Stimulated activated CD4-positive, alpha-beta T cell treated with anti-CD3 and anti-CD28 coated beads, Interleukin-2, amount 100 ng/mL, for 24 hours (primary cell): ENCODE data around the gene NDUFB3.

Experiments
- DNase-seq, 2 donors: peaks; one replicate each; pipeline ENCODE4 v3.0.0-alpha.2; 2020

Gene NDUFB3

DNA sequence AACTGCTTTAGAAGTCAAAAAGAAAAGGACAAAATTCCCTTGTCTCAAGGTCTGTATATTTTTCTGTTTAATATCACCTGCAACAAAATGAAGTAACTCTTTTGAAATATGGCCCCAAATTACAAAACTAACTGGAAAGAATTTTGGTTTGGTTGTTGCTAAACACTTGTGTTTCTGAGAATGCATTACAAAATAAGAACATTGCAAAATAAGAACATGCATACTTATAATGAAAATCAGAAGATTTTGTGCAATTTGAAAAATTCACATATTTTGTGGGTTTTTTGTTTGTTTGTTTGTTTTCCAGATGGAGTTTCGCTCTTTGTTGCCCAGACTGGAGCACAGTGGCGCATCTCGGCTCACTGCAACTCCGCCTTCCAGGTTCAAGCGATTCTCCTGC is 21.8 kb downstream of the NDUFB3 start:
- no peak for DNase-seq

DNA sequence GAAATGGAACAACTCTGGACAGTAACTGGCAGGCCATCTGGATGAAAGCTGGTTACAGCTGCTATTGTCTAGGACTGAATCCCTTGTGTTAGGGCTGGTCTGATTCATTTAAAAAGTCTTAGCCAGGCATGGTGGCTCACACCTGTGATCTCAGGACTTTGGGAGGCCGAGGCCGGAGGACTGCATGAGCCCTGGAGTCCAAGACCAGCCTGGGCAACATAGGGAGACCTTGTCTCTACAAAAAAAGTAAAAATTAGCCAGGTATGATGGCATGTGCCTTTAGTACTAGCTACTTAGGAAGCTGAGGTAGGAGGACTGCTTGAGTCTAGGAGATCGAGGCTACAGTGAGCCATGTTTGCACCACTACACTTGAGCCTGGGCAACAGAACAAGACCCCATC is 28.7 kb downstream of the NDUFB3 start:
- no peak for DNase-seq

DNA sequence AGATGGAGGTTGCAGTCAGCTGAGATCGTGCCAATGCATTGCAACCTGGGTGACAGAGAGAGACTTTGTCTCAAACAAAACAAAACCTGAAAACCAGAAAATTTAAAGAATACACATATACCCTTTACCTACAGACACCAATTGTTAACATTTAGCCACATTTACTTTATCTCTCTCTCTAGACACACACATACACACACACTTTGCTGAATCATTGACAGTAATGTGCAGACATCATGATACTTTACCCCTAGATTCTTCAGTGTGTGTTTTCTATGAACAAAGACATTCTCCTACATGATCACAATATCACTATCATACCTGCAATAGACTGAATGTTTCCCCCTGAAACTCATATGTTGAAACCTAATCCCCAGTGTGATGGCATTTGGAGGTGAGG is 34.0 kb downstream of the NDUFB3 start:
- DNase-seq = no peak

DNA sequence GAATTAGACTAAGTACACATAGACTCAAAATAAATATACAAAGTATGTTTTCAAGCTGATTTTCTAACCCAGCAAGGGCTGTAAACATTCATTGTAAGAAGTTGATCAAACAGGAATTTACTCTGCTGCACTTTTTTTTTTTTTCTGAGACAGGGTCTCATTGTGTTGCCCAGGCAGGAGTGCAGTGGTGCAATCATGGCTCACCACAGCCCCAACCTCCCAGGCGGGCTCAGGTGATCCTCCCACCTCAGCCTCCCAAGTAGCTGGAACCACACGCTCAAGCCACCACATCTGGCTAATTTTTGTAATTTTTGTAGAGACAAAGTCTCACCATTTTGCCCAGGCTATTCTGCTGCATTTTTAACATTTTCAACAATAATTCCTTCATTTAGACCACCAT is 35.8 kb downstream of the NDUFB3 start:
- DNase-seq = no peak

DNA sequence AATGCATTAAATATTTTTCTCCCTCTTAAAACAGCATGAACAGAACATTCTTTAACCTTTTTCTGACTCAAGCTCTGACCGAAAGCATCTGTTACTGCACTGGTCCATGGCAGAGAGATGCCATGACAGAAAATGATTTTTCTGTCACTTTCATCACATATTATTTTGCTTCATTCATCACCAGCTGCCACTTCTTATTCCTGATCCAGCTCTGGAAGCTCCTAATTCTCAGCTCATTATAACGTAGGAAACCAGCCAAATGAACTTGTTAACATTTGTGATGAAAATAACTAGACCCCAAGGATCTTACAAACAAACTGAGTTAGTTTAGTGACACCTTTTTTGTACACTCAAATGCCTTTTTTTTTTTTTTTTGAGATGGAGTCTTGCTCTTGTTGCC is 36.5 kb downstream of the NDUFB3 start:
- no peak for DNase-seq

DNA sequence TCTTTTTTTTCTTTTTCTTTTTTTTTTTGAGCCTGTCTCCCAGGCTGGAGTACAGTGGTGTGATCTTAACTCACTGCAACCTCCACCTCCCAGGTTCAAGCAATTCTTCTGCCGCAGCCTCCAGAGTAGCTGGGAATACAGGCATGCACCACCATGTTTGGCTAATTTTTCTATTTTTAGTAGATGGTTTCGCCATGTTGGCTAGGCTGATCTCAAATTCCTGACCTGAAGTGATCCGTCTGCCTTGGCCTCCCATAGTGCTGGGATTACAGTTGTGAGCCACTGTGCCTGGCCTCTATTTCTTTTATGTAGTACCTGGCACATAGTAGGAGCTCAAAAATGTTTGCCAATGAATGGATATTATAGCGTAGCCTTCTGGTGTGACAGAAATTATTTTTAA is 37.4 kb downstream of the NDUFB3 start:
- no peak for DNase-seq

DNA sequence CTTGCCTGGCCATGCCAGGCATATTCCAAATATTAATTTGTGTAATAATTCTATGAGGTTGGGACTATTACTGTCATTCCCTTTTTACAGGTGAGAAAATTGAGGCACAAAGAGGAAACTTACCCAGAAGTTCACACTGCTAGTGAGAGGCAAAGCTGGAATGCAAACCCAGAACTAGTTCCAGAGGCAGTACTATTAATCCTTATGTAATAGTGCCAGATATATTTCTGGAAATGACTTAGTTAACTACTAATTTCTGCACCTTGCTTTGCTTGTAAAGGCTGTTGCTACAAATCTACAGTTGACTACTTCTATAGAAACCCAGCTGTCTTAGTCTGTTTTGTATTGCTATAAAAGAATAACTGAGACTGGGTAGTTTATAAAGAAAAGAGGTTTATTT is 38.8 kb downstream of the NDUFB3 start:
- no peak for DNase-seq

DNA sequence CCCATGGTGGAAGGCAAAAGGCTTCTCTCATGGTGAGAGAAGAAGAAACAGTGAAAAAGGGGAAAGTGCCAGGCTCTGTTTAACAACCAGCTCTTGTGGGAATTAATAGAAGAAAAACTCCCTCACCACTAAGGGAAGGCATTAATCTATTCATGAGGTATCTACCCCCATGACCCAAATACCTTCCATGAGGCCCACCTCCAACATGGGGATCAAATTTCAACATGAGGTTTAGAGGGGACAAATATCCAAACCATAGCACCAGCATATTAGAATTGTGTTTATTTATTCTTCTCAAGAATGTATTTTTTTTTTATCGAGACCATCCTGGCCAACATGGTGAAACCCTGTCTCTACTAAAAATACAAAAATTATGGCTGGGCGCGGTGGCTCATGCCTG is 39.3 kb downstream of the NDUFB3 start:
- DNase-seq = no peak

DNA sequence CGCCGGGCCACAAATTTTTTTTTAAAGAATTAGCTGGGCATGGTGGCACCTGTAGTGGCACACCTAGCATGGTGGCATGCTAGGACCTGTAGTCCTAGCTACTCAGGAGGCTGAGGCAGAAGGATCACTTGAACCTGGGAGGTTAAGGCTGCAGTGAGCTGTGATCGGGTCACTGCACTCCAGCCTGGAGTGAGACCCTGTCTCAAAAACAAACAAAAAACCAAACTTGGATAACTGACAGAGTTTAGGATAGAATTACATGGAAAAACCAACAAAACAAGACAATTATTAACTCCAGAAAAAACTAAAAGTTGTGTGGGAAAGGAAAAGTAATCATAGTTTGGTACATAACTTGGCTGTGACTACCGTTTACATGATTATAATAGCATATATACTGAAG is 42.5 kb downstream of the NDUFB3 start:
- no peak for DNase-seq

DNA sequence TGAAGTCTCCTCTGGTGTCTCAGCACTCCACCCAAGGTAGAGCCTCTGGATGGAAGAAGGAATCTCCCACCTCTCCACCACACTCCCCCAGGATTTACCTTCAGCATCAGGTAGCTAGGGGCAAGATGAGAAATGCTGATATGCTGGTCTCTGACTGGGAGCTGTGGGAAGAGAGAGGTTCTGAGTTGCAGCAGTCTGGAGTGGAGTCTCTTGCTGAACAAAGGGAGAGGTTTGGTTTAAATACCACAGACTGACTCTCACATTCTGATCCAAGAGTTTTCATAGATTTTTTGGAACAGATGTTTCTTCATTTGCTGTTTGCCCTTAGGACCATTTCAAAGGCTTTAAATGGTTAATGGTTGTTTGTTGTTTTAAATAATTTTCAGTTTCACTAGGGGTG is 43.0 kb downstream of the NDUFB3 start:
- no peak for DNase-seq

DNA sequence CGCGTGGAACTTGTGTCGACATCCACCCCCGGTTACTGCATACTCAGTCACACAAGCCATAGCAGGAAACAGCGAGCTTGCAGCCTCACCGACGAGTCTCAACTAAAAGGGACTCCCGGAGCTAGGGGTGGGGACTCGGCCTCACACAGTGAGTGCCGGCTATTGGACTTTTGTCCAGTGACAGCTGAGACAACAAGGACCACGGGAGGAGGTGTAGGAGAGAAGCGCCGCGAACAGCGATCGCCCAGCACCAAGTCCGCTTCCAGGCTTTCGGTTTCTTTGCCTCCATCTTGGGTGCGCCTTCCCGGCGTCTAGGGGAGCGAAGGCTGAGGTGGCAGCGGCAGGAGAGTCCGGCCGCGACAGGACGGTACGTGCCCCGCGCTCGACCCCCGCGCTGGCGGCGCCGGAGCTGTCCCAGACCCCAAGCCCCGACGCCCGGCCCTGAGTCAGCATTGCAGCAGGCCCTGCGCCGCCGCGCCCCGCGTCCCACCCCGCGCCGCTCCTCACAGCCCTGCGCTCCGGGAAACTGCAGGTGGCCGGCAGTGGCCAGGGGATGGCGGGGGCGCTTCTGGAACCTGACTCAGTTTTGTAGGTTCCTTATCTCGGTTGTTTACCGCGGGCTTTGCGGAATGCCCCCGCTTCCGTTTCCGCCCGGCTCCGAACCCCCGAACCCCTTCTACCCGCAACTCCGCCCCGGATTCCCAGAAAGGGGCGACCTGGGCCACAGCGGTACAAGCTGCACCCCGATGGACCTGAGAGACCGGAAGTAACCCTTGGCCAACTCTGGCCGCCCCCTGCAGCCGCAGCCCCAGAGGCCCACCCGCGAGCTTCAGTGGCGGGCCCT is 44.5 kb downstream of the NDUFB3 start, which contains the start of gene CFLAR:
TSS of gene CFLAR (plus strand) at position 50 of the 844 bp plus-strand sequence. CDS start 13,702 bp downstream, outside the sequence.
- DNase-seq = peak; percentile 79 to 87

DNA sequence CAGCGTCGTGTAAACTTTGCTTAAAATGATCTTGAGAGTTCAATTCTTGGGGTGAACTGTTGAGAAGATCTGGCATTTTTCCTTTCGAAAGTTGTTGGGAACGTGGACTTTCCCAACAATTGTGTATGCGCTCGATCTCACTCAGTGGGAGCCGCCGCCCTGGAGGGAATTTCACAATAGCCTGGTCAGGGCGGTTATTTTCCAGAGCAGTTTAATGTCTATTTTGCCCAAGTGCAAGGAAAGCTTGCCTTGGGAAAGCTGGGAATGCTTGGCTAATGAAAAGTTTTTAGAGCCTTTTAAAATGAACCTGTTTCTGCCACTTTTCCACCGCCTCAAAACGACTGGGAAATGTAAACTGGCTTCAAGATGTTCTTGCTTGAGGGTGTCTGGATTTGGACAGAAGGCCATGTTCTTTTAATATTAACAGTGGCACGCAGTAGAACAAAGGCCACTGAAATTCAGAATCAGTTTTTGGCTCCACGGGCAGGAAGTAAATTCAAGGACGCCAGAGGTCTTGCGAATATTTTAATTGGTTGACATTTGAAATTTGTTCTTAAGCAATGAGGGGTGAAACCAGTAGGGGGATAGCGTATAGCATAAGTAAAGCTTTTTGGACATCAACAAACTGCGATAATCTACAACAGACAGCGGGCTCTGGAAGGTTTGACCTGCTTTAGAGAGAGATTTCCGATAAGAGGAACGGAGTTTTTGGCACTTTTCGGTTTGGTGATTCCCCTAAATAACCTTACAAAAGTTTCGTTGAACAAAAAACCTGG is 45.3 kb downstream of the NDUFB3 start:
- no peak for DNase-seq

DNA sequence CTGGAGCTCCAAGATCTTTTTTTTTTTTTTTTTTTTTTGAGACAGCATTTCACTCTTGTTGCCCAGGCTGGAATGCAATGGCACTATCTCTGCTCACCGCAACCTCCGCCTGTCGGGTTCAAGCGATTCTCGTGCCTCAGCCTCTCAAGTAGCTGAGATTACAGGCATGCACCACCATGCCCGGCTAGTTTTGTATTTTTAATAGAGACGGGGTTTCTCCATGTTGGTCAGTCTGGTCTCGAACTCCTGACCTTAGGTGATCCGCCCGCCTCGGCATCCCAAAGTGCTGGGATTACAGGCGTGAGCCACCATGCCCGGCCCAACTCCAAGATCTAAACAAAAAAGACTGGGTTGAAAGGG is 45.9 kb downstream of the NDUFB3 start:
- DNase-seq = peak in 1 of 2 donors; percentile 55

DNA sequence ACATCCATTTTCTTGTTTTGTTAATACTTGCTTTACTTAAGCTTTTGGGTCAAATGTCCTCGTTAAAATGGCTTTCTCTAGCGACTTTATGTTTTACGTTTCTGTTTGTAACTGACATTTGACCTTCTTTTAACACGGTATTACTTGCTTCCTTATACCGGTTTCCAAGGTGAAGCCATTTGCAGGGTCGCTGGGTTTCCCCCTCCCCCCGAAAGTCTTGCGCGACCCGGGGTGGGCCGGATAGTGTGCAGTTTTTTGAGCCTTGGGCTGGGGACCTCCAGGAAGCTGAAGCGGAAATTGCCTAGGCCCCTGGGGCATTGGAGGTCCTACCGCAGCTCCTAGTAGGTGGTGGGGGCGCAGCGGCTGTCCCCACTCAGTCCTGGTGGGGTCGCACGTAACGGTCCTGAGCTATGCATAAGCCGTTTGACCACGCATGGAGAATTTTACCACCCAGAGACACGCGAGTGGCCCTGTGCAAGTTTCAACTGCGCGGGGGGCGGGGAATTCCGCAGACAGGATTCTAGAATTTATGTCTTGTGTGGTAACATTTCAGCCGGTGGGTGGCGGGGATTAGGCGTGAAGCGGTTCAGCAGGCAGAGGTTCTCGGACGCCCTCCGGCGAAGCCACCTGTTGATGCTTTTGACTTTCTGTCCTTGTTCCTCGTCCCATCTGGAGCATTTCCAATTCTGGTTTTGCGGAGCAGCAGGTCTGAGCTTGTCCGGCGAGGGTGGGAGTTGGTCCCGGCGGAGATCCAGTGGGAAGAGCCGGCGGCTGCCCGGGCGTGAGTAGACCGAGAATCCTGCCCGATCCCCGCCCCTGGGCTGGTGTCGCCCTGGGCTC is 46.5 kb downstream of the NDUFB3 start:
- peak; percentile 89 to 90 for DNase-seq

DNA sequence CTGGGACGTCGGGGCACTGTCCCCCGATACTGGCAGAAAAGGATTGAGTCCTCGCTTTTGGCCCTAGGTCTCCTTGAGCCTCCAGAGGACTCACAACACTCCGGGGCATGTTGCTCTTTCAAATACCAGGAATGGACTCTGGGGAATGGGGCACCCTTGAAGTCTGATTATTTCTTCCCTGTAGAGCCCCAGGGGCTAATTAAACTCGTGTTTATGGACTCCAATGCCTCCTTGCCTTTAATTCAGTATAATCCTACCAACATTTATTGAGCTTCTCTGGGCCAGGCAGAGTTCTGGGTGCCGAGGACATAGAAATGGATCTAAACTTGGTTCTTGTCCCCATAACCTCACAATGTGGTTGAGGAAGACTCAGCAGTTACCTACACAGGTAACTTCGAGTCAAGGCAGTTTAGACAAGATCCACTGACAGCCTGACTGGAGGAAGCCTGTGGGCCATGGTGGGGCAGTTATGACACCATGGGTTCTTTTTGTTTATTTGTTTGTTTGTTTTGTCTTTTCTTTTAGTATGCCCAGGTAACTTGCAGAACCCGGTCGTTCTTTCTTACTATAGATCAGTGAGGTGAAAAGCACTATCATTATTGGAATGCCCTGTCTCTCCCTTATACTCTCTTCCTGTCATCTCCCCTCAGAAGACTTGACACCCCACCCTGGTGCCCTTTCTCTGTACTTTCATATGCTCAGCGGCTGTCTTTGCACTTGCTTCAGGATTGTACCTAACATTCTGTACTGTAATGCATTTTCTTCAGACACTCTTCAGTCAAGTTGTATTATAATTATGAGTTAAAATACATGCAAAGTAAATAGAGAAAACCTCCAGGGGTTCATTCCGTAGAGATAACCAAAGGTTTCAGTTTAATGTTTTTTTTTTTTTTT is 47.4 kb downstream of the NDUFB3 start:
- peak in 1 of 2 donors; percentile 23 for DNase-seq

DNA sequence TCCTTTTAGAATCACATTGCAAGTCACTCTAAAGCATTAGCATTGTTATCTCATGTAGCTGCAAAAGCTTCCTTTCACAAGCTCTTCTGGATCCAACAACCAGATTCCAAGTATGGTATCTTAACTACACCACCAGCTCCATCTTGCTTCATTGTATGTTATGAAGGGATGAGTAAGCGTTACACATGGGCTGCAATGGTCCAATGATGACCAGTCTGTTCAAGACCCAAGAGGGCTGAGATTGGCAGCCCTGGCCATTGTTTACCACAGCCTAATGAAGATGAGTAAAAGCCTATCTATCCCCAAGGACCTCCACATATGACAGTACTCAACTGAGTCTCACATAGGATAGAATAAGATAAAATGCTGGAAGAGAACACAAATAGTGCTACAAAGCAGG is 50.5 kb downstream of the NDUFB3 start:
- no peak for DNase-seq

DNA sequence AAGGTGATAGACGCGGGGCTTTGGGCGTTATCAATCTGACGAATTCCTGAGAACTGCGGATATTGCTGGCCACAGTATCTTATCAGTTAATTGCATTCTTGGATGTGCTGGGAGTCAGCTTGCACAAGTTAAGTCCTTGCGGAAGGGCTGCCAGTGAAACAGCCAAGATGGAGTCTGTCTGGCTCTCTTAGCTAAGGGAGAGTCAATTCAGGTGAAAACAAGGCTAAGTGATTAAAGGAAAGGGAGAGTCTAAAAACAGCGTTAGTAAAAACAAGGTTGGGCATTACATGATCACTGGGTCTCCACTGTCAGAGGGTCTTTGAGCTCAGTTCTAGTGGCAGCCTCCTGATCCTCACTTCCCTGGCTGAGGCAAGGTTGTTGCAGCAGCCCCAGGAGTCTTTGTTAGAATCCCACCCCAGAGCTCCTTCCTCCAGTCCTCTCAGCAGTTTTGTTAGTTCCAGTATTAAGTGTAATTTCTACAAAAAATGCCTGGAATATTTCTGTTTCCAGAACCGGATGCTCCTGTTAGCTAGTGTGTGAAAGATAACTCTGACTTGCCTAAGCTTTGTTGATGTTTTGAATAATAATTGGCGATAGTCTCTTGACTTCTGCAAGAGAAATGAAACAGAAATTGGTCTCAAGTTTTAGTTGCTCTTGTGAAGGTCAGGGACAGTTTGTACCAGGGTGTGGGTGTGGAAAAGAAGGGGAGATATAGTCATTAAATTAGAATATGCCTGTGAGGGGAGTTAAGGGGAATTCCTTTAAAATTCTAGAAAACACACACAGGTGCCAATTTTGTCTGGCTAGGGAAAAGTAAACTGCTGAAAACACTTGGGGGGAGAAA is 54.7 kb downstream of the NDUFB3 start:
- DNase-seq = no peak

DNA sequence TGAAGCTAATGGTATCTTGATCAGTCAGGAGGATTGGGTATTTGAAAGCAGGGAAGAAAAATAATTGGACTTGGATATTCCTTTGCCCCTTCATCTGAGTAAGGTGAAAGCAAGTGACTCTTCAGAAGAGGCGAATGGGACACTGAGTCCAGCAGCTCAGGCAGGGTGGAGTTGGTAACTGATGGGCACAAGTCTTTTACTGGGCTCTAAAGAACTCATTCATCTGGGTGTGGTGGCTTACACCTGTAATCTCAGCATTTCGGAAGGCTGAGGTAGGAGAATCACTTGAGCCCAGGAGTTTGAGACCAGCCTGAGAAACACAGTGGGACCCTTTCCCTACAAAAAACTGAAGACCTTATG is 55.3 kb downstream of the NDUFB3 start:
- DNase-seq = no peak

DNA sequence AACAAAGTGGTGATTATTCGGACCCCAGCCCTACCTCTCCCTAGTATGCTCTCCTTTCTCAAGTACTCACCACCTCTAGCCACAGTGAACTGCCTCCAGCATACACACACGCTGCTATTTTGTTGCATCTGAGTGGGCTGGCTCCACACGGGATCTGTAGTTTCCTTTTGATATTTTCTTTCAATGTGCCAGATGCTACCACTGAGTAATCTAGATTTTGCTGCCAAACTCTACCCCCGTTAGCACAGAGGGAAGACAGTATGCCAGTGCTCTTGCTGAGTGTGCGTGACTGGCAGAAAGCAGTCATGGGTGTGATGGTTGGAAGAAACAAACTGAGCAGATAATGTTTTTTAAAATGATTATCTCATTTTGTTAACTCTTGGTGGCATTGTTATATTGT is 55.8 kb downstream of the NDUFB3 start:
- peak; percentile 60 to 65 for DNase-seq

DNA sequence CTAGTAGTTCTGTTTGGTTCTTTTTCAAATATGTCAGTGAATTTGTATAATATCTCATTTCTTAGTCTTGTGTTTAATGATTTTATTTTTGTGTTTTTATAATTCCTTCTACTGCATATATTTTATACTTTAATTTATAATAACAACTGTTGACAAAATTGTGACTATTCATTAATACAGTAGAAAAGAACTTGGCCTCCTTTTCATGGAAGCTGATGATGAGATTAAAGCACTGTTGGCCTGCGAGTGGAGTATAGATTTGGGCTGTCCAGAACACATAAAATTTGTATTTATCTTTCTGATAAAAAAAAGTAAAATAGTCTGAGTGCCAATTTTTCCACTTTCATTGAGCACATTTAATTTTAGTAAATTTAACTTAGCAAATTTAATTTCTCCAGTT is 56.2 kb downstream of the NDUFB3 start:
- DNase-seq = no peak

DNA sequence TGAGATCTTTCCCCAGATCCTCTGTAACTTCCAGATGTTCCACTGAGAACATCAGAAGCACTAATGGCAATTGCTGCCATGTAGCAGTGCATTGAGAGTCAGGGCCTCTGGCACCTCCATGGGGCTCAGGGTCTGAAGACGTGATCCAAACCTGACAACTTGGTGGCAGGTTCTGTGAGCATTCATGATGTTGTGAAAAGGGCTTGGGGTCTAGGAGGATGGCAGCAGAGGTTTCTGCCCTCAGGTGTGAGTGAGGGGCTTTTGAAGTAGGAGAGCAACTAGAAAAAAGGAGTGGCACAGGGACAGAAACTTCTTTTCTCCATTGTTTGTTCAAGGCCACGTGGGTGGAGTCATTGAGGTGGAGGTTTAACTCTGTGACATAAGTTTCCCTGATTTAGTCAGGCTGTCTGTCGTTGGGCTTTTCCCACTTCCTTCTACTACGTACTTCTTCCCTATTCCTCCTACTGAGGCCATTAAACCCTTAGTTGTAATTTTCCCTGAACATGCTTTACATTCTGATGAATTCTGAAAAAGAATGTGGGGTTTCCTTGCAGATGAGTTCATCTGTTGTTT is 57.2 kb downstream of the NDUFB3 start:
- peak in 1 of 2 donors; percentile 65 for DNase-seq
